A549 treated with AZD2906 at 1 μM for 4 hours (cell line): Measurements from ENCODE around the gene STARD4. TPM values are rescaled to one million over a fixed set of nuclear protein-coding genes. Genes with fewer than 3 reads are reported as not detected.

Source experiments
- total RNA-seq: library from RNA; stranded (reverse); fragments of 200-300 nt; extraction: Qiagen RNA extraction; gene quantifications from 5 replicates; pipeline ENCODE4 v1.2.3, GENCODE V29; 2022

The STARD4 gene, protein sequence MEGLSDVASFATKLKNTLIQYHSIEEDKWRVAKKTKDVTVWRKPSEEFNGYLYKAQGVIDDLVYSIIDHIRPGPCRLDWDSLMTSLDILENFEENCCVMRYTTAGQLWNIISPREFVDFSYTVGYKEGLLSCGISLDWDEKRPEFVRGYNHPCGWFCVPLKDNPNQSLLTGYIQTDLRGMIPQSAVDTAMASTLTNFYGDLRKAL
- total RNA-seq = 3.4 to 5.9 TPM (median 4.2 TPM) in 5 replicates

DNA sequence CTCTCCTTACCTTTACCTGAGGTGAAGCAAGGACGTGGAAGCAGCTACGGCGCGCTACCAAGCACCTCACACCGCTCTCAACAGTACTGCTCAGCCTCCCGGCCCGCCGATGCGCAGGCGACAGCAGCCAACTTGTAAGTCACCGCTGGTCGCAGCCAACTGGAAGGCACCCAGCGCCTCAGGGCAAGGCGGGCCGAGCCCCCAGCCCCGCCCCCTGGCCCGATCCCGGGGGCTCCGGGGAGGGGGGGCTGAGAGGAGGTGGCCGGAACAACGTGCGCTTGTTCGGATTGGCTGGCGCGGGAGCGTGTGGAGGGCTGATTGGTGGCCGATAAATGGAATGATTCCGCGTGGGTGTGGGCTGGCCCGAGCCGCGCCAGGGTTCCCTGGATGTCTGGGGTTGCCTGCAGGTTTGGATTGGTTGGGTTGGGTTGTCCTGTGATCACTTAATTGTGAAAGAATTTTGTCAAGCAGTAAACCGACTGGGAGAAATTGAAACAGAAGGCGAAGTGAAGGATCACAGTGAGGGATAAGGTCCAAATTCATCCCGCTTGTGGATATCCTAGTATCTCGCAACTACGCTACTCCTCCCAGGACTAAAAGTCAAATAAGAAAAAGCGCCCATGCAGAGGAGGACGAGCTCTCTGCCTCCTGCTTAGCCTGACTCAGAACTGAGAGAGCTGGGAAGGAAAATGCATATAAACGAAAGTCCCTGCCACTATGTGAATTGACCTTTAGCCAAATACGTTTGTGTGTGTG, at the start of gene STARD4:
Gene STARD4, minus strand, starts transcription at position 161 of the 756 bp plus-strand sequence. CDS start 5,102 bp downstream, outside the sequence.

Other genes starting within 250 kb of the STARD4 start
- 1.9 to 3.9 TPM (median 3.8 TPM) in 5 replicates for gene NREP, start 244.7 kb upstream of the STARD4 start, total RNA-seq